Measurements from ENCODE around the gene DENND1A.

DNA sequence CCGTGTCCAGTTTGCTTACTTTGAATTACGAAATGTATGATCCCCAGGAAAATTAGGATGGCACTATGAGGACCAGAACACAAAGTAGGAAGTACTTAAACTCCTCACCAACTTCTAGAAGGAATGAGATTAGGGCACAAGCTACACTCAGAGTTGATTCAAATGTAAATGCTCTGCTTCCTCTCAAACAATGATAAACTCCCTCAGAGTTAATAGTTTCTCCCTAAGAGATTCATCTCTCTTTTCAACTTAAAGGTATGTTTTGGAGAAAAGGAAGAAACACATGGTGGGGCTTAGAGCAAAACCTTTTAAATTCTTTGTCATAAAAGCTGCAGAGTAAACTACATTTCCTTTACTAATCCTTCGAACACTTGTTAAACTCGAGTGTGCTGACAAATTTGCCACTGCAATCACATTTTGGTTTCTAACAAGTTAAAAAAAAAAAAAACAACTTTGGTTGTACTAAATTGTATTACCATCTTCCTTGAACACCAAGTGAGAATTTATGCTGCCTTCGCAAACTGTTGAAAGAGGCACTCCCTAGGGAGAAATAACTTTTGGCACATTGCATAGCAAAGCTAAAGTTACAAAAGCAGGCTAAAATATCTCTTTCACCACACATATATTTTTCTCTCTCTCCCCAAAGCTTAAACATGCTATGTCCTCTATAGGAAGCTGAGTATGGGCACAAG is 66.6 kb downstream of the DENND1A start:
- no peak for TF ChIP-seq POLR2AphosphoS5 (IDR thresholded peaks at IDR 0.05; ENCODE audit: low read depth, low read length)
- TF ChIP-seq, protein P1, sequence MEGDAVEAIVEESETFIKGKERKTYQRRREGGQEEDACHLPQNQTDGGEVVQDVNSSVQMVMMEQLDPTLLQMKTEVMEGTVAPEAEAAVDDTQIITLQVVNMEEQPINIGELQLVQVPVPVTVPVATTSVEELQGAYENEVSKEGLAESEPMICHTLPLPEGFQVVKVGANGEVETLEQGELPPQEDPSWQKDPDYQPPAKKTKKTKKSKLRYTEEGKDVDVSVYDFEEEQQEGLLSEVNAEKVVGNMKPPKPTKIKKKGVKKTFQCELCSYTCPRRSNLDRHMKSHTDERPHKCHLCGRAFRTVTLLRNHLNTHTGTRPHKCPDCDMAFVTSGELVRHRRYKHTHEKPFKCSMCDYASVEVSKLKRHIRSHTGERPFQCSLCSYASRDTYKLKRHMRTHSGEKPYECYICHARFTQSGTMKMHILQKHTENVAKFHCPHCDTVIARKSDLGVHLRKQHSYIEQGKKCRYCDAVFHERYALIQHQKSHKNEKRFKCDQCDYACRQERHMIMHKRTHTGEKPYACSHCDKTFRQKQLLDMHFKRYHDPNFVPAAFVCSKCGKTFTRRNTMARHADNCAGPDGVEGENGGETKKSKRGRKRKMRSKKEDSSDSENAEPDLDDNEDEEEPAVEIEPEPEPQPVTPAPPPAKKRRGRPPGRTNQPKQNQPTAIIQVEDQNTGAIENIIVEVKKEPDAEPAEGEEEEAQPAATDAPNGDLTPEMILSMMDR (IDR thresholded peaks at IDR 0.05), result no peak
- TF ChIP-seq, protein P2, sequence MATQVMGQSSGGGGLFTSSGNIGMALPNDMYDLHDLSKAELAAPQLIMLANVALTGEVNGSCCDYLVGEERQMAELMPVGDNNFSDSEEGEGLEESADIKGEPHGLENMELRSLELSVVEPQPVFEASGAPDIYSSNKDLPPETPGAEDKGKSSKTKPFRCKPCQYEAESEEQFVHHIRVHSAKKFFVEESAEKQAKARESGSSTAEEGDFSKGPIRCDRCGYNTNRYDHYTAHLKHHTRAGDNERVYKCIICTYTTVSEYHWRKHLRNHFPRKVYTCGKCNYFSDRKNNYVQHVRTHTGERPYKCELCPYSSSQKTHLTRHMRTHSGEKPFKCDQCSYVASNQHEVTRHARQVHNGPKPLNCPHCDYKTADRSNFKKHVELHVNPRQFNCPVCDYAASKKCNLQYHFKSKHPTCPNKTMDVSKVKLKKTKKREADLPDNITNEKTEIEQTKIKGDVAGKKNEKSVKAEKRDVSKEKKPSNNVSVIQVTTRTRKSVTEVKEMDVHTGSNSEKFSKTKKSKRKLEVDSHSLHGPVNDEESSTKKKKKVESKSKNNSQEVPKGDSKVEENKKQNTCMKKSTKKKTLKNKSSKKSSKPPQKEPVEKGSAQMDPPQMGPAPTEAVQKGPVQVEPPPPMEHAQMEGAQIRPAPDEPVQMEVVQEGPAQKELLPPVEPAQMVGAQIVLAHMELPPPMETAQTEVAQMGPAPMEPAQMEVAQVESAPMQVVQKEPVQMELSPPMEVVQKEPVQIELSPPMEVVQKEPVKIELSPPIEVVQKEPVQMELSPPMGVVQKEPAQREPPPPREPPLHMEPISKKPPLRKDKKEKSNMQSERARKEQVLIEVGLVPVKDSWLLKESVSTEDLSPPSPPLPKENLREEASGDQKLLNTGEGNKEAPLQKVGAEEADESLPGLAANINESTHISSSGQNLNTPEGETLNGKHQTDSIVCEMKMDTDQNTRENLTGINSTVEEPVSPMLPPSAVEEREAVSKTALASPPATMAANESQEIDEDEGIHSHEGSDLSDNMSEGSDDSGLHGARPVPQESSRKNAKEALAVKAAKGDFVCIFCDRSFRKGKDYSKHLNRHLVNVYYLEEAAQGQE (IDR thresholded peaks at IDR 0.05; ENCODE audit: insufficient read depth in 1 of 2, low read depth in 2 of 2, low read length in 1 of 2), result no peak
- TF ChIP-seq TCF7L2 (IDR thresholded peaks at IDR 0.05; ENCODE audit: low read depth, low read length), result no peak
- TF ChIP-seq SIN3A (IDR thresholded peaks at IDR 0.05; ENCODE audit: borderline replicate concordance, insufficient read depth, low read depth, low read length), result no peak
